ENCODE data around the gene CPNE5.

The CPNE5 gene

GRCh38 chr6:36827261-36828079, 11.8 kb downstream of the CPNE5 start:
- no peaks in the 10 kb centered on the region for H3K36me3 ChIP-seq (ENCODE audit: control insufficient read depth, insufficient read depth, low read length)
- no peaks in the 10 kb centered on the region for H3K9me3 ChIP-seq (ENCODE audit: control insufficient read depth, insufficient read depth, low read length)
- no peak overlapping the region for H3K9ac ChIP-seq (ENCODE audit: low read depth, low read length)
- no peak overlapping the region for H3K4me3 ChIP-seq (ENCODE audit: low read depth, low read length)
- H3K4me1 ChIP-seq (ENCODE audit: control insufficient read depth, insufficient read depth, low read length): no peaks in the 10 kb centered on the region
- H3K27me3 ChIP-seq (ENCODE audit: control insufficient read depth, insufficient read depth, low read length): no peaks in the 10 kb centered on the region

GRCh38 chr6:36826520-36827227, 12.6 kb downstream of the CPNE5 start:
- Histone ChIP-seq H3K36me3 (ENCODE audit: control insufficient read depth, insufficient read depth, low read length) (no peaks in the 10 kb centered on the region), H3K27me3 (ENCODE audit: control insufficient read depth, insufficient read depth, low read length) (peaks cover 2% of the 10 kb centered on the region), H3K9me3 (ENCODE audit: control insufficient read depth, insufficient read depth, low read length) (no peaks in the 10 kb centered on the region), H3K9ac (ENCODE audit: low read depth, low read length) (no peak overlapping the region), H3K4me1 (ENCODE audit: control insufficient read depth, insufficient read depth, low read length) (peaks cover 2% of the 10 kb centered on the region), H3K4me3 (ENCODE audit: low read depth, low read length) (no peak overlapping the region)

- Histone ChIP-seq H3K27me3 (ENCODE audit: control insufficient read depth, insufficient read depth, low read length) (peaks cover 2% of the 10 kb centered on the region), H3K4me3 (ENCODE audit: low read depth, low read length) (no peak overlapping the region), H3K9me3 (ENCODE audit: control insufficient read depth, insufficient read depth, low read length) (no peaks in the 10 kb centered on the region), H3K4me1 (ENCODE audit: control insufficient read depth, insufficient read depth, low read length) (peaks cover 7% of the 10 kb centered on the region), H3K9ac (ENCODE audit: low read depth, low read length) (no peak overlapping the region), H3K36me3 (ENCODE audit: control insufficient read depth, insufficient read depth, low read length) (no peaks in the 10 kb centered on the region)
Observed at GRCh38 chr6:36825994-36826393, 13.2 kb downstream of the CPNE5 start.

- Histone ChIP-seq H3K4me3 (ENCODE audit: low read depth, low read length) (no peak overlapping the region), H3K36me3 (ENCODE audit: control insufficient read depth, insufficient read depth, low read length) (no peaks in the 10 kb centered on the region), H3K9me3 (ENCODE audit: control insufficient read depth, insufficient read depth, low read length) (no peaks in the 10 kb centered on the region), H3K9ac (ENCODE audit: low read depth, low read length) (no peak overlapping the region), H3K27me3 (ENCODE audit: control insufficient read depth, insufficient read depth, low read length) (peaks cover 2% of the 10 kb centered on the region), H3K4me1 (ENCODE audit: control insufficient read depth, insufficient read depth, low read length) (peaks cover 7% of the 10 kb centered on the region)
Observed at GRCh38 chr6:36825452-36825851, 13.8 kb downstream of the CPNE5 start.

GRCh38 chr6:36824253-36824652, 15.0 kb downstream of the CPNE5 start:
- Histone ChIP-seq H3K4me1 (ENCODE audit: control insufficient read depth, insufficient read depth, low read length) (peaks cover 7% of the 10 kb centered on the region), H3K9ac (ENCODE audit: low read depth, low read length) (no peak overlapping the region), H3K27me3 (ENCODE audit: control insufficient read depth, insufficient read depth, low read length) (peaks cover 2% of the 10 kb centered on the region), H3K4me3 (ENCODE audit: low read depth, low read length) (no peak overlapping the region), H3K9me3 (ENCODE audit: control insufficient read depth, insufficient read depth, low read length) (no peaks in the 10 kb centered on the region), H3K36me3 (ENCODE audit: control insufficient read depth, insufficient read depth, low read length) (no peaks in the 10 kb centered on the region)

GRCh38 chr6:36823421-36824096, 15.7 kb downstream of the CPNE5 start:
- Histone ChIP-seq H3K9me3 (ENCODE audit: control insufficient read depth, insufficient read depth, low read length) (no peaks in the 10 kb centered on the region), H3K4me1 (ENCODE audit: control insufficient read depth, insufficient read depth, low read length) (peaks cover 7% of the 10 kb centered on the region), H3K27me3 (ENCODE audit: control insufficient read depth, insufficient read depth, low read length) (peaks cover 2% of the 10 kb centered on the region), H3K36me3 (ENCODE audit: control insufficient read depth, insufficient read depth, low read length) (no peaks in the 10 kb centered on the region), H3K4me3 (ENCODE audit: low read depth, low read length) (no peak overlapping the region), H3K9ac (ENCODE audit: low read depth, low read length) (no peak overlapping the region)

- Histone ChIP-seq H3K27me3 (ENCODE audit: control insufficient read depth, insufficient read depth, low read length) (peaks cover 5% of the 10 kb centered on the region), H3K9ac (ENCODE audit: low read depth, low read length) (no peak overlapping the region), H3K36me3 (ENCODE audit: control insufficient read depth, insufficient read depth, low read length) (no peaks in the 10 kb centered on the region), H3K4me1 (ENCODE audit: control insufficient read depth, insufficient read depth, low read length) (peaks cover 9% of the 10 kb centered on the region), H3K9me3 (ENCODE audit: control insufficient read depth, insufficient read depth, low read length) (no peaks in the 10 kb centered on the region), H3K4me3 (ENCODE audit: low read depth, low read length) (no peak overlapping the region)
Observed at GRCh38 chr6:36822506-36823269, 16.6 kb downstream of the CPNE5 start.

- Histone ChIP-seq H3K9ac (ENCODE audit: low read depth, low read length) (no peak overlapping the region), H3K36me3 (ENCODE audit: control insufficient read depth, insufficient read depth, low read length) (no peaks in the 10 kb centered on the region), H3K4me1 (ENCODE audit: control insufficient read depth, insufficient read depth, low read length) (peaks cover 9% of the 10 kb centered on the region), H3K4me3 (ENCODE audit: low read depth, low read length) (no peak overlapping the region), H3K9me3 (ENCODE audit: control insufficient read depth, insufficient read depth, low read length) (no peaks in the 10 kb centered on the region), H3K27me3 (ENCODE audit: control insufficient read depth, insufficient read depth, low read length) (peaks cover 5% of the 10 kb centered on the region)
Observed at GRCh38 chr6:36821581-36822335, 17.5 kb downstream of the CPNE5 start.

GRCh38 chr6:36820700-36821580, 18.3 kb downstream of the CPNE5 start:
- Histone ChIP-seq H3K9me3 (ENCODE audit: control insufficient read depth, insufficient read depth, low read length) (no peaks in the 10 kb centered on the region), H3K27me3 (ENCODE audit: control insufficient read depth, insufficient read depth, low read length) (peaks cover 5% of the 10 kb centered on the region), H3K4me3 (ENCODE audit: low read depth, low read length) (no peak overlapping the region), H3K36me3 (ENCODE audit: control insufficient read depth, insufficient read depth, low read length) (no peaks in the 10 kb centered on the region), H3K9ac (ENCODE audit: low read depth, low read length) (no peak overlapping the region), H3K4me1 (ENCODE audit: control insufficient read depth, insufficient read depth, low read length) (peaks cover 9% of the 10 kb centered on the region)

GRCh38 chr6:36818756-36819155, 20.5 kb downstream of the CPNE5 start:
- H3K9me3 ChIP-seq (ENCODE audit: control insufficient read depth, insufficient read depth, low read length): no peaks in the 10 kb centered on the region

More at GRCh38 chr6:36818756-36819155, 20.5 kb downstream of the CPNE5 start:
- peaks cover 9% of the 10 kb centered on the region for H3K4me1 ChIP-seq (ENCODE audit: control insufficient read depth, insufficient read depth, low read length)
- no peak overlapping the region for H3K9ac ChIP-seq (ENCODE audit: low read depth, low read length)
- peaks cover 5% of the 10 kb centered on the region for H3K27me3 ChIP-seq (ENCODE audit: control insufficient read depth, insufficient read depth, low read length)
- no peaks in the 10 kb centered on the region for H3K36me3 ChIP-seq (ENCODE audit: control insufficient read depth, insufficient read depth, low read length)
- no peak overlapping the region for H3K4me3 ChIP-seq (ENCODE audit: low read depth, low read length)
